ENCODE data around the gene PRKD1.
"Not testable (repeated sequence)": the region's sequence is repeated elsewhere in the genome, so short reads cannot be mapped to it uniquely, and the experiment has no call there.

DNA sequence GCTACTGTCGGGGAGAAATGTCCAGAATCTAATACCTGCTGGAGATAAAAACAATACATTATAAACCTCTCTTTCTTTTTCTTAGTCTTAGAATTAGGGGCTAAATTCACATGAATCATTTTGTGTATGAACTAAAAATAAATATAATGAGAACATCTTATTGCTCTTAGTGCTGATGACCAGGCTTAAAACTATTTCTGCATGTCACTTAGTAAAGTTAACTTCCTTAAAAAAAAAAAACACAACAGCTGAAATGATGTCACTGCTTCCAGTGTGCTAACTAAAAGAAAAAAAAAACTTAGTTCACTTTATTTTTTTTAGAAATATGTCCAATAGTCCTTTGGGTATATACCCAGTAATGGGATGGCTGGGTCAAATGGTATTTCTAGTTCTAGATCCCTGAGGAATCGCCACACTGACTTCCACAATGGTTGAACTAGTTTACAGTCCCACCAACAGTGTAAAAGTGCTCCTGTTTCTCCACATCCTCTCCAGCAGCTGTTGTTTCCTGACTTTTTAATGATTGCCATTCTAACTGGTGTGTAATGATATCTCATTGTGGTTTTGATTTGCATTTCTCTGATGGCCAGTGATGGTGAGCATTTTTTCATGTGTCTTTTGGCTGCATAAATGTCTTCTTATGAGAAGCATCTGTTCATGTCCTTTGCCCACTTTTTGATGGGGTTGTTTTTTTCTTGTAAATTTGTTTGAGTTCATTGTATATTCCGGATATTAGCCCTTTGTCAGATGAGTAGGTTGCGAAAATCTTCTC is 200.9 kb downstream of the PRKD1 start:
- not testable (repeated sequence) for TF ChIP-seq MAFK (conservative IDR thresholded peaks at IDR 0.05 in 1 of 2, IDR thresholded peaks at IDR 0.05 in 1 of 2; ENCODE audit: low read length in 2 of 2); NR2C2 (CRISPR knock-in tag; IDR thresholded peaks at IDR 0.05; ENCODE audit: borderline replicate concordance); EZH2 (conservative IDR thresholded peaks at IDR 0.05; ENCODE audit: low read depth, low read length); ZSCAN31 (CRISPR knock-in tag; IDR thresholded peaks at IDR 0.05; ENCODE audit: low read depth); ZNF207 (IDR thresholded peaks at IDR 0.05; ENCODE audit: borderline replicate concordance); RFX5 (IDR thresholded peaks at IDR 0.05; ENCODE audit: low read depth, low read length); GABPA (IDR thresholded peaks at IDR 0.05; ENCODE audit: low read depth, low read length); GABPA (CRISPR knock-in tag; IDR thresholded peaks at IDR 0.05; ENCODE audit: low read depth); POLR2A (IDR thresholded peaks at IDR 0.05; ENCODE audit: insufficient read depth in 1 of 2, low read depth in 2 of 2, low read length in 2 of 2); POLR2AphosphoS5 (IDR thresholded peaks at IDR 0.05; ENCODE audit: low read depth, low read length); BCL6 (CRISPR knock-in tag; IDR thresholded peaks at IDR 0.05); CENPT (CRISPR knock-in tag; IDR thresholded peaks at IDR 0.05; ENCODE audit: low read depth); EP300 (IDR thresholded peaks at IDR 0.05; ENCODE audit: low read depth in 2 of 2, low read length in 2 of 2); EP300 (CRISPR knock-in tag; IDR thresholded peaks at IDR 0.05; ENCODE audit: borderline replicate concordance); FOXA3 (CRISPR knock-in tag; IDR thresholded peaks at IDR 0.05)
- TF ChIP-seq, protein P1, sequence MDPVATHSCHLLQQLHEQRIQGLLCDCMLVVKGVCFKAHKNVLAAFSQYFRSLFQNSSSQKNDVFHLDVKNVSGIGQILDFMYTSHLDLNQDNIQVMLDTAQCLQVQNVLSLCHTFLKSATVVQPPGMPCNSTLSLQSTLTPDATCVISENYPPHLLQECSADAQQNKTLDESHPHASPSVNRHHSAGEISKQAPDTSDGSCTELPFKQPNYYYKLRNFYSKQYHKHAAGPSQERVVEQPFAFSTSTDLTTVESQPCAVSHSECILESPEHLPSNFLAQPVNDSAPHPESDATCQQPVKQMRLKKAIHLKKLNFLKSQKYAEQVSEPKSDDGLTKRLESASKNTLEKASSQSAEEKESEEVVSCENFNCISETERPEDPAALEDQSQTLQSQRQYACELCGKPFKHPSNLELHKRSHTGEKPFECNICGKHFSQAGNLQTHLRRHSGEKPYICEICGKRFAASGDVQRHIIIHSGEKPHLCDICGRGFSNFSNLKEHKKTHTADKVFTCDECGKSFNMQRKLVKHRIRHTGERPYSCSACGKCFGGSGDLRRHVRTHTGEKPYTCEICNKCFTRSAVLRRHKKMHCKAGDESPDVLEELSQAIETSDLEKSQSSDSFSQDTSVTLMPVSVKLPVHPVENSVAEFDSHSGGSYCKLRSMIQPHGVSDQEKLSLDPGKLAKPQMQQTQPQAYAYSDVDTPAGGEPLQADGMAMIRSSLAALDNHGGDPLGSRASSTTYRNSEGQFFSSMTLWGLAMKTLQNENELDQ (CRISPR knock-in tag; IDR thresholded peaks at IDR 0.05; ENCODE audit: borderline replicate concordance): not testable (repeated sequence)

Data from HepG2 (cell line).